NOMO-1 treated with DMSO at 0.1 percent for 48 hours (cell line): ENCODE measurements around the gene APC2.
"Not testable (repeated sequence)": the region's sequence is repeated elsewhere in the genome, so short reads cannot be mapped to it uniquely, and the experiment has no call there.

Source experiments
- DNase-seq: peaks from one replicate; lab custom pipeline; 2025; ENCODE audit not compliant: unreplicated experiment; lab: John Stamatoyannopoulos, UW

APC2 gene

GRCh38 chr19:1494115-1494815 lies 44.3 kb downstream of the APC2 start:
- no peak for DNase-seq

- no peak for DNase-seq
These were observed 45.3 kb downstream of the APC2 start for GRCh38 chr19:1495051-1495798.

- no peak for DNase-seq
These were observed 46.1 kb downstream of the APC2 start for GRCh38 chr19:1495799-1496713.

GRCh38 chr19:1496714-1497577 lies 47.0 kb downstream of the APC2 start:
- no peak for DNase-seq

GRCh38 chr19:1497578-1498235 lies 47.8 kb downstream of the APC2 start:
- DNase-seq, result no peak

- not testable (repeated sequence) for DNase-seq
These were observed 49.3 kb downstream of the APC2 start for GRCh38 chr19:1499231-1499630.

- no peak for DNase-seq
These were observed 51.3 kb downstream of the APC2 start for GRCh38 chr19:1501200-1501595.

GRCh38 chr19:1502433-1503088 lies 52.6 kb downstream of the APC2 start:
- DNase-seq, result no peak

GRCh38 chr19:1503089-1503924 lies 53.4 kb downstream of the APC2 start:
- DNase-seq, result peak; percentile 60

- DNase-seq, result no peak
These were observed 54.2 kb downstream of the APC2 start for GRCh38 chr19:1503925-1504773.

- DNase-seq, result no peak
These were observed 55.1 kb downstream of the APC2 start for GRCh38 chr19:1505012-1505411.

GRCh38 chr19:1505991-1506881 lies 56.3 kb downstream of the APC2 start:
- DNase-seq, result no peak

- DNase-seq, result no peak
These were observed 57.3 kb downstream of the APC2 start for GRCh38 chr19:1507192-1507660.

- DNase-seq, result peak; percentile 85
These were observed 58.0 kb downstream of the APC2 start for GRCh38 chr19:1507763-1508506.

GRCh38 chr19:1508507-1508856 lies 58.6 kb downstream of the APC2 start:
- no peak for DNase-seq
